Muscle layer of colon (tissue), 2 donors: Measurements from ENCODE around the gene ARMH4.
"Not testable (repeated sequence)": the region's sequence is repeated elsewhere in the genome, so short reads cannot be mapped to it uniquely, and the experiment has no call there.

Experiments used
- H3K27ac ChIP-seq: one replicate; pipeline ENCODE4 v1.7.0; 2013; ENCODE audit warnings: low read depth, mild to moderate bottlenecking, low read length, moderate library complexity
- H3K27me3 ChIP-seq, 2 donors: one replicate each; pipeline ENCODE4 v1.7.0; 2013; ENCODE audit warnings: low read length in 2 of 2, mild to moderate bottlenecking in 2 of 2; ENCODE audit not compliant: insufficient read depth in 2 of 2, control insufficient read depth in 1 of 2
- H3K36me3 ChIP-seq: one replicate; pipeline ENCODE4 v1.7.0; 2013; ENCODE audit warnings: mild to moderate bottlenecking, low read length; ENCODE audit not compliant: insufficient read depth
- H3K4me1 ChIP-seq: one replicate; pipeline ENCODE4 v1.7.0; 2013; ENCODE audit warnings: mild to moderate bottlenecking, low read length; ENCODE audit not compliant: insufficient read depth
- H3K4me3 ChIP-seq, 2 donors: one replicate each; pipeline ENCODE4 v1.7.0; 2013; ENCODE audit warnings: low read length in 2 of 2, low read depth in 1 of 2, mild to moderate bottlenecking in 1 of 2, moderate library complexity in 1 of 2
- H3K9ac ChIP-seq: one replicate; pipeline ENCODE4 v1.7.0; 2013; ENCODE audit warnings: low read length
- H3K9me3 ChIP-seq: one replicate; pipeline ENCODE4 v1.7.0; 2013; ENCODE audit warnings: mild to moderate bottlenecking, low read length
- donor health status: abdominal sarcoma.
- donor health status: Adenocarcinoma of cecum.

The ARMH4 gene

GRCh38 chr14:58141893-58142292, 10.1 kb downstream of the ARMH4 start:
- H3K4me3 ChIP-seq: no peak overlapping the region
- no peaks in the 10 kb centered on the region for H3K27me3 ChIP-seq
- no peak overlapping the region for H3K27ac ChIP-seq
- H3K9me3 ChIP-seq: no peaks in the 10 kb centered on the region
- H3K9ac ChIP-seq: no peak overlapping the region
- no peaks in the 10 kb centered on the region for H3K36me3 ChIP-seq
- no peaks in the 10 kb centered on the region for H3K4me1 ChIP-seq

GRCh38 chr14:58138714-58139482, 13.1 kb downstream of the ARMH4 start:
- Histone ChIP-seq H3K27ac (no peak overlapping the region), H3K4me1 (no peaks in the 10 kb centered on the region), H3K9ac (no peak overlapping the region), H3K36me3 (no peaks in the 10 kb centered on the region), H3K27me3 (no peaks in the 10 kb centered on the region), H3K4me3 (no peak overlapping the region), H3K9me3 (no peaks in the 10 kb centered on the region)

GRCh38 chr14:58138031-58138713, 13.8 kb downstream of the ARMH4 start:
- Histone ChIP-seq H3K27me3 (no peaks in the 10 kb centered on the region), H3K4me1 (no peaks in the 10 kb centered on the region), H3K9ac (no peak overlapping the region), H3K4me3 (no peak overlapping the region), H3K27ac (no peak overlapping the region), H3K36me3 (no peaks in the 10 kb centered on the region), H3K9me3 (no peaks in the 10 kb centered on the region)

GRCh38 chr14:58133739-58134138, 18.3 kb downstream of the ARMH4 start:
- no peak overlapping the region for H3K4me3 ChIP-seq
- H3K36me3 ChIP-seq: no peaks in the 10 kb centered on the region
- H3K9ac ChIP-seq: no peak overlapping the region
- no peak overlapping the region for H3K27ac ChIP-seq
- H3K27me3 ChIP-seq: no peaks in the 10 kb centered on the region
- H3K4me1 ChIP-seq: peaks cover 12% of the 10 kb centered on the region
- no peaks in the 10 kb centered on the region for H3K9me3 ChIP-seq

- no peak overlapping the region for H3K9ac ChIP-seq
Observed at GRCh38 chr14:58131386-58131785, 20.6 kb downstream of the ARMH4 start.

GRCh38 chr14:58130116-58130782, 21.8 kb downstream of the ARMH4 start:
- Histone ChIP-seq H3K4me3 (no peak overlapping the region), H3K36me3 (no peaks in the 10 kb centered on the region), H3K9ac (no peak overlapping the region), H3K27ac (no peak overlapping the region), H3K4me1 (peaks cover 12% of the 10 kb centered on the region), H3K9me3 (no peaks in the 10 kb centered on the region), H3K27me3 (no peaks in the 10 kb centered on the region)

More at GRCh38 chr14:58131386-58131785, 20.6 kb downstream of the ARMH4 start:
- Histone ChIP-seq H3K27ac (no peak overlapping the region), H3K9me3 (no peaks in the 10 kb centered on the region), H3K4me3 (no peak overlapping the region), H3K27me3 (no peaks in the 10 kb centered on the region), H3K4me1 (peaks cover 12% of the 10 kb centered on the region), H3K36me3 (no peaks in the 10 kb centered on the region)

- Histone ChIP-seq H3K36me3 (no peaks in the 10 kb centered on the region), H3K9me3 (no peaks in the 10 kb centered on the region), H3K27ac (no peak overlapping the region)
Observed at GRCh38 chr14:58129208-58129607, 22.8 kb downstream of the ARMH4 start.

GRCh38 chr14:58128416-58128815, 23.6 kb downstream of the ARMH4 start:
- Histone ChIP-seq H3K9me3 (no peaks in the 10 kb centered on the region), H3K9ac (no peak overlapping the region), H3K4me1 (peaks cover 12% of the 10 kb centered on the region), H3K36me3 (no peaks in the 10 kb centered on the region), H3K4me3 (no peak overlapping the region), H3K27ac (no peak overlapping the region), H3K27me3 (no peaks in the 10 kb centered on the region)

More at GRCh38 chr14:58129208-58129607, 22.8 kb downstream of the ARMH4 start:
- Histone ChIP-seq H3K4me3 (no peak overlapping the region), H3K27me3 (no peaks in the 10 kb centered on the region), H3K9ac (no peak overlapping the region), H3K4me1 (peaks cover 12% of the 10 kb centered on the region)

- not testable (repeated sequence) for H3K27ac ChIP-seq, H3K27me3 ChIP-seq, H3K36me3 ChIP-seq, H3K4me3 ChIP-seq, H3K9ac ChIP-seq, H3K9me3 ChIP-seq, H3K4me1 ChIP-seq
Observed at GRCh38 chr14:58122546-58122945, 29.5 kb downstream of the ARMH4 start.

- H3K27me3 ChIP-seq: no peaks in the 10 kb centered on the region
- H3K4me1 ChIP-seq: peaks cover 8% of the 10 kb centered on the region
- no peak overlapping the region for H3K4me3 ChIP-seq
- no peaks in the 10 kb centered on the region for H3K9me3 ChIP-seq
- no peak overlapping the region for H3K27ac ChIP-seq
- H3K9ac ChIP-seq: no peak overlapping the region
- no peaks in the 10 kb centered on the region for H3K36me3 ChIP-seq
Observed at GRCh38 chr14:58121530-58122186, 30.4 kb downstream of the ARMH4 start.

- Histone ChIP-seq H3K36me3 (no peaks in the 10 kb centered on the region), H3K9ac (no peak overlapping the region), H3K27ac (no peak overlapping the region), H3K4me1 (peaks cover 8% of the 10 kb centered on the region), H3K27me3 (no peaks in the 10 kb centered on the region), H3K9me3 (no peaks in the 10 kb centered on the region), H3K4me3 (no peak overlapping the region)
Observed at GRCh38 chr14:58119381-58119780, 32.6 kb downstream of the ARMH4 start.
